Measurements from ENCODE around the gene SPCS1.

SPCS1 gene

DNA sequence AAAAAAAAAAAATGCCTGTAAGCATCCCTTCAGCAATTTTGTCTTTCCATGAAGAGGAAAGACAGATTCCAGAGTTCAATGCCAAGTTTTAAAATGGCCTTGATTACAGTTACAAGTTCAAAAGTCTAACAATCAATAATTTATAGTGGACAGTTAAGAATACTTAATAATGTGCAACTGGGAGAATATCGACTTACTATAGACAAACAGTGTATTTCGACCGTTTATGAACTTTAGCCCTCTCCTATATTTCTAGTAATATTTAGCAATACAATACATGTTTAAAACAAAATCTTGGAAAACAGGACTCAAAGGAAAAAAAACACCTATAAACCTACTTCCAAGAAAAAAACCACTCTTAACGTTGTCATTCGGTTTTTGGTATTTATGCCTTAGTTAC lies 21.7 kb upstream of the SPCS1 start:
- H3K4me1 Mint-ChIP-seq = peaks cover 66% of the 10 kb centered on the region
- H3K27me3 Mint-ChIP-seq (ENCODE audit: low read depth, poor library complexity) = no peaks in the 10 kb centered on the region
- DNase-seq = no peak
- no peaks in the 10 kb centered on the region for H3K9me3 Mint-ChIP-seq
- TF ChIP-seq, protein P1, sequence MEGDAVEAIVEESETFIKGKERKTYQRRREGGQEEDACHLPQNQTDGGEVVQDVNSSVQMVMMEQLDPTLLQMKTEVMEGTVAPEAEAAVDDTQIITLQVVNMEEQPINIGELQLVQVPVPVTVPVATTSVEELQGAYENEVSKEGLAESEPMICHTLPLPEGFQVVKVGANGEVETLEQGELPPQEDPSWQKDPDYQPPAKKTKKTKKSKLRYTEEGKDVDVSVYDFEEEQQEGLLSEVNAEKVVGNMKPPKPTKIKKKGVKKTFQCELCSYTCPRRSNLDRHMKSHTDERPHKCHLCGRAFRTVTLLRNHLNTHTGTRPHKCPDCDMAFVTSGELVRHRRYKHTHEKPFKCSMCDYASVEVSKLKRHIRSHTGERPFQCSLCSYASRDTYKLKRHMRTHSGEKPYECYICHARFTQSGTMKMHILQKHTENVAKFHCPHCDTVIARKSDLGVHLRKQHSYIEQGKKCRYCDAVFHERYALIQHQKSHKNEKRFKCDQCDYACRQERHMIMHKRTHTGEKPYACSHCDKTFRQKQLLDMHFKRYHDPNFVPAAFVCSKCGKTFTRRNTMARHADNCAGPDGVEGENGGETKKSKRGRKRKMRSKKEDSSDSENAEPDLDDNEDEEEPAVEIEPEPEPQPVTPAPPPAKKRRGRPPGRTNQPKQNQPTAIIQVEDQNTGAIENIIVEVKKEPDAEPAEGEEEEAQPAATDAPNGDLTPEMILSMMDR (IDR thresholded peaks at IDR 0.05) = no peak
- peaks cover 43% of the 10 kb centered on the region for H3K36me3 Mint-ChIP-seq (ENCODE audit: low read depth)
- peak overlapping the region; percentile 28 for H3K27ac Mint-ChIP-seq
- H3K4me3 Mint-ChIP-seq = peak overlapping the region; percentile 95

DNA sequence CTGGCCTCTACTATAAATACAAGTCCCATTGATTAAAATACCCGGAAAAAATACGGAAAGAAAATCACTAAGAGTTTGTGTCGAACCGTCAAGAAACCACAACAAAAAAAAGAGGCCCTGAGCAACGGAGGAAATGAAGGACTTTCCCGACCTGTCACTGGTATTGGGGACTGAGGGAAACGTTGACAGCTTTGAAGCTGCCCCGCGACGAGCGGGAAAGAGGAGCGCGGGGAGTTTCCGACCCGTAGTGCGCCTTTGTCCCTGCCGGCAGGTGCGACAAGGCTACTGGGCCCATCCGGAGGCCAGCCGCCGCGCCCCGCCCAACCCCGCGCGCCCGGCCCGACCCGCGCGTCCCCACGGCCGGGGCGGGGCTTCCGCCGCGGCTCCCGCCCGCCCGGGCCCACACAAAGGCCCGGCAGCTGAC lies 20.6 kb upstream of the SPCS1 start:
- Mint-ChIP-seq H3K4me3 (peak overlapping the region; percentile 95), H3K27ac (peak overlapping the region; percentile 95), H3K36me3 (ENCODE audit: low read depth) (peaks cover 43% of the 10 kb centered on the region), H3K4me1 (peaks cover 66% of the 10 kb centered on the region), H3K9me3 (no peaks in the 10 kb centered on the region), H3K27me3 (ENCODE audit: low read depth, poor library complexity) (no peaks in the 10 kb centered on the region)
- DNase-seq = peak; percentile 78
- TF ChIP-seq, protein P1 (IDR thresholded peaks at IDR 0.05) = no peak

DNA sequence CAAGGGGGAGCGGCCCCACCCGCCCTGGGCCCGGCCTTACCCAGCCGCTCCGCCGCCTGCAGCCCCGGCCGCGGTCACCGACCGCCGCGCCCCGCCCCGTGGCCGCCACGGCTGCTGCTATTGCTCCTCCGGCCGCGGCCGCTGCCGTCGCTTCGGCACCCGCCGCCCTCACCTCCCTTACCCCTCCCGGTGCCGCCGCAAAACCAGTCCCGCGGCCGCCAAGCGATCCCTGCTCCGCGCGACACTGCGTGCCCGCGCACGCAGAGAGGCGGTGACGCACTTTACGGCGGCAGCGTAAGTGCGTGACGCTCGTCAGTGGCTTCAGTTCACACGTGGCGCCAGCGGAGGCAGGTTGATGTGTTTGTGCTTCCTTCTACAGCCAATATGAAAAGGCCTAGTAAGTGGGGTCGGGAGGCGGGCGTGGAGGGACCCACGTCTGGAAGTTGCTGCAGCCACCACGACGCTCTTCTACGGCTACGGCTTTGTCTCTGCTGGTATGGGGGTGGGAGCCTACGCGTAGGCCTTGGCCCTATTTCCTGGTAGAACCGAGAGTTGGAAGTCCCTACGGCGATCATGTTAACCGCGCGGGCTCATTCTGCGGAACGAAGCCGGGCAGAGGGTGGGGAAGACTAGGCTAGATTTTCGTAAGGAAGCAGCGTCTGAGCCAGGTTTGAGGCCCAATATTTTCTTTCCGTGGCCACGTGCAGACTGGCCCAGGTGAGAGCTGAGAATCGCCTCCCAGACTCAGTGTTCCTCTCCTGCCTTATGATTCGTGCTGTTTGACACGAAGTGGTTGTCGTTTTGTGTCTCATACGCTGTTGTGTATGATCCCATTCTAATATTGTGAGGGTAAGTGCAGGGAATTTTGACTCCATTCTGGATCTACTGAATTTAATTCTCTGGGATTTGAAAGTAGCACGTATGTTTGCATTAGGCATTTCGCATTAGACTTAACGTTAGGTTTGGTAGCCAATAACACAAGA lies 19.9 kb upstream of the SPCS1 start, which contains the start of the genes GNL3 and PBRM1:
Gene GNL3, plus strand, starts transcription at position 324 of the 983 bp plus-strand sequence. Its CDS starts 61 bp downstream, at position 385.
Gene PBRM1, minus strand, starts transcription at position 205 of the 983 bp plus-strand sequence.
- H3K4me3 Mint-ChIP-seq = peak within 1 kb of the TSS; percentile 97
- H3K9me3 Mint-ChIP-seq = no peaks in the 10 kb centered on the region
- peak within 1 kb of the TSS; percentile 99 for H3K27ac Mint-ChIP-seq
- TF ChIP-seq, protein P1 (IDR thresholded peaks at IDR 0.05) = no peak
- H3K36me3 Mint-ChIP-seq (ENCODE audit: low read depth) = peaks cover 43% of the 10 kb centered on the region
- no peaks in the 10 kb centered on the region for H3K27me3 Mint-ChIP-seq (ENCODE audit: low read depth, poor library complexity)
- peak; percentile 90 for DNase-seq
- H3K4me1 Mint-ChIP-seq = peaks cover 64% of the 10 kb centered on the region

DNA sequence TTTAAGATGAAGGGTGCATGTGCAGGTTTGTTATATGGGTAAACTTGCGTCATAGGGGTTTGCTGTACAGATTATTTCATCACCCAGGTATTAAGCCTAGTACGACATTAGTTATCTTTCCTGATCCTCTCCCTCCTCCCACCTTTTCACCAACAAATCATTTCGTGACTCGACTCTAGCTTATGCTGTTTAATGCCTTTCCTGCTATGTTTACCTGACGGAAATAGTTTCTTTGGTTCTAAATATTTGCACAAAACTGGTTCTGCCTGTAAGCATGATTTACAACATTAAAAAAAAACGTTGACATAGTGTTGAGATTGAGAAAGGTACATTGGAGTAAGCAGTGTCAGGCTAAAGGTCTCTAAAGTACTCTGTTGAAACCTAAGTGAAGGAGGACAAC lies 17.6 kb upstream of the SPCS1 start:
- no peak for DNase-seq
- H3K9me3 Mint-ChIP-seq = no peaks in the 10 kb centered on the region
- no peak overlapping the region for H3K27ac Mint-ChIP-seq
- peaks cover 55% of the 10 kb centered on the region for H3K36me3 Mint-ChIP-seq (ENCODE audit: low read depth)
- H3K4me1 Mint-ChIP-seq = peaks cover 46% of the 10 kb centered on the region
- TF ChIP-seq, protein P1 (IDR thresholded peaks at IDR 0.05) = no peak
- peak overlapping the region; percentile 65 for H3K4me3 Mint-ChIP-seq
- H3K27me3 Mint-ChIP-seq (ENCODE audit: low read depth, poor library complexity) = no peaks in the 10 kb centered on the region

DNA sequence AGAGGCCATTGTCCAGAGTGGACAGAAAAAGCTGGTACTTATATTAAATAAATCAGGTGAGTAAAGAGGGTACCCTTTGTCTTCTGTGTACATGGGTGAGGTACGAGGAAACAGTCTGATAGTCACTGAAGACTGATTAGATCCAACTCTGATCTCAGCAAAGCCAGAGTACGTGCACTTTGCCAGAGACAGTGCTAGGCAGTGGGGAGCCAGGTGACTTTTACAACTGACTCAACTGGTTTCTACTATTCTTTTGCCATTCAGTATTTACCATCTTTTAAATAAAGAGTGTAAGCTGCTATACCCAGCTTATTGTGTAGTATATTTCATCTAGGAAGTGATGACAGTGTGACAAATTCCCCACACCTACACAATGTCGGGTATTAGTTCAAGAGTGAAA lies 16.8 kb upstream of the SPCS1 start:
- no peak for DNase-seq
- H3K27ac Mint-ChIP-seq = peak overlapping the region; percentile 68
- TF ChIP-seq, protein P1 (IDR thresholded peaks at IDR 0.05) = no peak
- no peak overlapping the region for H3K4me3 Mint-ChIP-seq
- no peaks in the 10 kb centered on the region for H3K9me3 Mint-ChIP-seq
- H3K27me3 Mint-ChIP-seq (ENCODE audit: low read depth, poor library complexity) = no peaks in the 10 kb centered on the region
- peaks cover 63% of the 10 kb centered on the region for H3K36me3 Mint-ChIP-seq (ENCODE audit: low read depth)
- peaks cover 37% of the 10 kb centered on the region for H3K4me1 Mint-ChIP-seq

All from nephron progenitor cell (in vitro differentiated cells).